H9 (cell line): ENCODE data around the gene CCDC63. TPM values are rescaled to one million over a fixed set of nuclear protein-coding genes. Genes with fewer than 3 reads are reported as not detected.

ENCODE experiments used
- DNase-seq: peaks from one replicate; pipeline ENCODE4 v3.0.0-alpha.2; 2017
- H2AFZ ChIP-seq: one replicate; pipeline ENCODE4 v1.6.1; 2013; ENCODE audit warnings: mild to moderate bottlenecking, low read length, control low read depth, moderate library complexity
- H2AK5ac ChIP-seq: 2 replicates; pipeline ENCODE4 v1.6.1; 2013; ENCODE audit warnings: low read length, control low read depth, mixed read lengths; ENCODE audit not compliant: insufficient read length
- H2BK120ac ChIP-seq: one replicate; pipeline ENCODE4 v1.6.1; 2013; ENCODE audit warnings: low read depth, mild to moderate bottlenecking, low read length, control low read depth, inconsistent platforms; ENCODE audit not compliant: poor library complexity, severe bottlenecking
- H2BK12ac ChIP-seq: 2 replicates; pipeline ENCODE4 v1.6.1; 2013; ENCODE audit warnings: low read length, control low read depth, mixed read lengths, low read depth; ENCODE audit not compliant: insufficient read length
- H2BK15ac ChIP-seq: 2 replicates; pipeline ENCODE4 v1.6.1; 2013; ENCODE audit warnings: low read depth, low read length, control low read depth
- H2BK20ac ChIP-seq: one replicate; pipeline ENCODE4 v1.6.1; 2013; ENCODE audit warnings: low read depth, mild to moderate bottlenecking, low read length, control low read depth, inconsistent platforms; ENCODE audit not compliant: poor library complexity, severe bottlenecking
- H2BK5ac ChIP-seq: 2 replicates; pipeline ENCODE4 v1.6.1; 2013; ENCODE audit warnings: low read length, control low read depth, mixed read lengths; ENCODE audit not compliant: insufficient read length
- H3K14ac ChIP-seq: 2 replicates; pipeline ENCODE4 v1.6.1; 2013; ENCODE audit warnings: low read length, control low read depth; ENCODE audit not compliant: insufficient read depth
- H3K18ac ChIP-seq: 2 replicates; pipeline ENCODE4 v1.6.1; 2013; ENCODE audit warnings: low read depth, mild to moderate bottlenecking, mixed read lengths, low read length, control low read depth; ENCODE audit not compliant: insufficient read length
- H3K23ac ChIP-seq: 2 replicates; pipeline ENCODE4 v1.6.1; 2013; ENCODE audit warnings: low read length, control low read depth, mixed read lengths, low read depth; ENCODE audit not compliant: insufficient read length
- H3K23me2 ChIP-seq: 2 replicates; pipeline ENCODE4 v1.6.1; 2013; ENCODE audit warnings: low read depth, mild to moderate bottlenecking, mixed read lengths, low read length, control low read depth; ENCODE audit not compliant: insufficient read length, poor library complexity, severe bottlenecking
- H3K27ac ChIP-seq: 2 replicates; pipeline ENCODE4 v1.5.1; 2013; ENCODE audit warnings: low read length, control low read depth, mixed read lengths, low read depth; ENCODE audit not compliant: insufficient read length
- H3K27me3 ChIP-seq: 2 replicates; pipeline ENCODE4 v1.6.1; 2013; ENCODE audit warnings: low read length, control low read depth, inconsistent platforms; ENCODE audit not compliant: insufficient read depth
- H3K4ac ChIP-seq: 2 replicates; pipeline ENCODE4 v1.6.1; 2013; ENCODE audit warnings: low read depth, mild to moderate bottlenecking, control low read depth, inconsistent platforms, low read length, moderate library complexity
- H3K4me1 ChIP-seq: 2 replicates; pipeline ENCODE4 v1.6.1; 2013; ENCODE audit warnings: low read length, control low read depth, inconsistent platforms; ENCODE audit not compliant: insufficient read depth
- H3K4me2 ChIP-seq: 2 replicates; pipeline ENCODE4 v1.6.1; 2013; ENCODE audit warnings: low read length, control low read depth, mixed read lengths; ENCODE audit not compliant: insufficient read length, insufficient read depth
- H3K56ac ChIP-seq: 2 replicates; pipeline ENCODE4 v1.6.1; 2013; ENCODE audit warnings: low read depth, mild to moderate bottlenecking, mixed read lengths, low read length, control low read depth; ENCODE audit not compliant: insufficient read length
- H3K79me1 ChIP-seq: 2 replicates; pipeline ENCODE4 v1.6.1; 2013; ENCODE audit warnings: low read depth, mild to moderate bottlenecking, moderate library complexity, low read length, control low read depth, inconsistent platforms; ENCODE audit not compliant: insufficient read depth, poor library complexity, severe bottlenecking
- H3K79me2 ChIP-seq: 2 replicates; pipeline ENCODE4 v1.6.1; 2013; ENCODE audit warnings: low read length, control low read depth, inconsistent platforms; ENCODE audit not compliant: insufficient read depth
- H3K9ac ChIP-seq: 2 replicates; pipeline ENCODE4 v1.6.1; 2013; ENCODE audit warnings: low read length, control low read depth, mixed read lengths; ENCODE audit not compliant: insufficient read length; ENCODE audit errors: extremely low read depth
- H3K9me3 ChIP-seq: one replicate; pipeline ENCODE4 v1.6.1; 2013; ENCODE audit warnings: low read depth, low read length, inconsistent platforms; ENCODE audit not compliant: control insufficient read depth
- H3T11ph ChIP-seq: one replicate; pipeline ENCODE4 v1.6.1; 2013; ENCODE audit warnings: mild to moderate bottlenecking, low read length, control low read depth, inconsistent platforms
- H4K20me1 ChIP-seq: one replicate; pipeline ENCODE4 v1.6.1; 2013; ENCODE audit not compliant: control insufficient read depth, insufficient read length, insufficient read depth
- H4K5ac ChIP-seq: 2 replicates; pipeline ENCODE4 v1.6.1; 2013; ENCODE audit warnings: low read depth, mild to moderate bottlenecking, mixed read lengths, low read length, control low read depth; ENCODE audit not compliant: insufficient read length
- H4K8ac ChIP-seq: replicated peaks from 2 replicates; pipeline ENCODE4 v1.6.1; 2013; ENCODE audit warnings: low read length, control low read depth, mixed read lengths, low read depth; ENCODE audit not compliant: insufficient read length
- H4K91ac ChIP-seq: 2 replicates; pipeline ENCODE4 v1.6.1; 2013; ENCODE audit warnings: low read depth, mild to moderate bottlenecking, moderate library complexity, mixed read lengths, low read length, control low read depth; ENCODE audit not compliant: insufficient read length
- H3K27ac Mint-ChIP-seq, 3 experiments: 2 replicates in 2 of 3; 3 replicates in 1 of 3; pipeline ENCODE4 v1.8.0; 2020 to 2021; ENCODE audit warnings: mixed read lengths in 3 of 3, mild to moderate bottlenecking in 1 of 3, moderate library complexity in 1 of 3
- H3K27me3 Mint-ChIP-seq: 2 replicates; pipeline ENCODE4 v1.8.0; 2021; ENCODE audit warnings: low read depth, mild to moderate bottlenecking, moderate library complexity, mixed read lengths
- H3K36me3 Mint-ChIP-seq, 3 experiments: 2 replicates in 2 of 3; 3 replicates in 1 of 3; pipeline ENCODE4 v1.8.0; 2020 to 2021; ENCODE audit warnings: low read depth in 3 of 3, mixed read lengths in 3 of 3; ENCODE audit not compliant: insufficient read depth in 1 of 3
- H3K4me1 Mint-ChIP-seq, 2 experiments: 2 replicates each; pipeline ENCODE4 v1.8.0; 2020; ENCODE audit warnings: mixed read lengths in 2 of 2
- H3K4me3 Mint-ChIP-seq, 2 experiments: 2 replicates in 1 of 2; 3 replicates in 1 of 2; pipeline ENCODE4 v1.8.0; 2020 to 2021; ENCODE audit warnings: mild to moderate bottlenecking in 2 of 2, mixed read lengths in 2 of 2, moderate library complexity in 1 of 2
- H3K9me3 Mint-ChIP-seq, 2 experiments: 2 replicates in 1 of 2; 3 replicates in 1 of 2; pipeline ENCODE4 v1.8.0; 2020; ENCODE audit warnings: mild to moderate bottlenecking in 2 of 2, mixed read lengths in 2 of 2, moderate library complexity in 1 of 2
- CTCF ChIP-seq: fragments of 200-600 bp; sonication (generic); conservative IDR thresholded peaks from 3 replicates; pipeline ENCODE4 v1.8.0; 2021; ENCODE audit warnings: antibody characterized with exemption, mild to moderate bottlenecking
- WGBS: extraction: QIAGEN DNeasy Blood & Tissue Kit; methylation state at CpG from one replicate; pipeline ENCODE4 v1.1.7; 2013; ENCODE audit warnings: missing lambda C conversion rate, low lambda C conversion rate, mixed read lengths; ENCODE audit not compliant: insufficient read length; ENCODE audit errors: extremely low coverage; 5-methylcytosine and 5-hydroxymethylcytosine counted together
- total RNA-seq: library from RNA; stranded (reverse); gene quantifications from 2 replicates; pipeline ENCODE4 v1.2.1, GENCODE V29; 2021

The CCDC63 gene
- total RNA-seq, 1 experiment from 2014 or later = 0.77 TPM

DNA sequence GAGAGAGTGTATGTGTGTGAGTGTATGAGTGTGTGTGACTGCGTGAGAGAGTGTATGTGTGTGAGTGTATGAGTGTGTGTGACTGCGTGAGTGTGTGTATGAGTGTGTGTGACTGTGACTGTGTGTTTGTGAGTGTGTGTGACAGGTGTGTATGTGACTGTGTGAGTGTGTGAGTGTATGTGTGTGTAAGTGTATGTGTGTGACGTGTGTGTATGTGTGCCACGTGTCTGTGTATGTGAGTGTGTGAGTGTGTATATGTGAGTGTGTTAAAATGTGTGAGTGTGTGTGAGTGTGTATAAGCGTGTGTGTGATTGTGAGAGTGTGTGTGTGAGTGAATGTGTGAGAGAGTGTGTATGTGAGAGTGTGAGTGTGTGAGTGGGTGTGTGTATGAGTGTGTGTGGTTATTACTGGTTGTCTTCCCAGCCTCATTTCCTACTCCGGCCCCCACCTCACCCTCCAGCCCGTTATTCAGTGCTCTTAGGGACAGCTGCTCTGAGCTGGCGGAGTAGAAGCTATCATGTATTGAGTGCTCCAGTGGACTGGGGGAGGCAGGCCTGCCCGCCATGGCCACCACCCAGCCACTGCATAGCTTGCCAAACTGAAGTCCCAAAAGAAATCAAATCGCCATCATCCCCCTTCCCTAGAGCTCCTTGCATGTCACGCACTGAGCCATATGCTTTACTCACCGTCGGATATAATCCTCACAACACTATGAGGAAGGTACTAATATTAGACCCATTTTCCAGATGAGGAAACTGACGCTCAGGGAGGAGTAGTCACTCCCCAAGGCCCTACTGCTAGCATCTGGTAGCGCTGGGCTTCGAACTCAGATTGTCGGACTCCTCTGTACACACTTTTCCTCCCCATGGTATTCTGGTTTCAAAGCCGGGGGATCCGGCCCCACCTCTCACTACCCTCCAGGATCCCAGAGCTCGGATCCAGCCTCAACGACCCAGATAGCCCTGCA, 83.8 kb downstream of the CCDC63 start:
- Histone ChIP-seq H3K79me2 (no peaks in the 10 kb centered on the region), H4K91ac (no peak overlapping the region), H2BK15ac (no peak overlapping the region), H3K23me2 (no peaks in the 10 kb centered on the region), H3T11ph (no peak overlapping the region), H3K9ac (no peak overlapping the region), H3K14ac (no peak overlapping the region), H4K5ac (peak overlapping the region; percentile 0), H2AK5ac (no peak overlapping the region), H2BK5ac (no peak overlapping the region), H3K4me1 (0 out of 2 replicates have a peak, but pooled peaks cover 1% of the 10 kb centered on the region), H3K18ac (no peak overlapping the region), H3K4ac (no peak overlapping the region), H3K79me1 (no peaks in the 10 kb centered on the region), H2AFZ (no peak overlapping the region), H2BK20ac (no peak overlapping the region), H3K9me3 (no peaks in the 10 kb centered on the region), H3K23ac (no peak overlapping the region), H4K8ac (peak overlapping the region; percentile 22), H3K4me2 (no peak overlapping the region), H2BK120ac (no peak overlapping the region), H3K56ac (no peak overlapping the region), H3K27ac (no peak overlapping the region), H4K20me1 (no peaks in the 10 kb centered on the region), H2BK12ac (no peak overlapping the region), H3K27me3 (no peaks in the 10 kb centered on the region)
- H3K4me1 Mint-ChIP-seq = peaks cover 37 to 38% of the 10 kb centered on the region in 2 experiments
- H3K4me3 Mint-ChIP-seq = no peak overlapping the region
- H3K27me3 Mint-ChIP-seq = peaks cover 2% of the 10 kb centered on the region; the same call in 1 of the 2 replicates
- peak overlapping the region in 1 of 3 experiments; percentile 53; a peak in 1 of 7 replicates for H3K27ac Mint-ChIP-seq
- WGBS = 100% methylated on average over 4 of the region's 21 CpGs
- H3K9me3 Mint-ChIP-seq = 0 out of 5 replicates have a peak, but pooled peaks cover 0 to 4% of the 10 kb centered on the region in 2 experiments
- DNase-seq = peak; percentile 23
- no peak for TF ChIP-seq CTCF
- H3K36me3 Mint-ChIP-seq = no peaks in the 10 kb centered on the region; a peak in 1 of 7 replicates
